Lung (tissue), 12 donors: ENCODE data around the gene LCLAT1. TPM values are rescaled to one million over a fixed set of nuclear protein-coding genes. Genes with fewer than 3 reads are reported as not detected.

Source experiments
- ATAC-seq: fragments of 200-7000 bp; cut with Tn5 transposase; one replicate; pipeline ENCODE4 v1.9.1; 2020; ENCODE audit warnings: moderate number of reproducible peaks; ENCODE audit not compliant: insufficient read depth, low FRiP score
- DNase-seq, 3 donors: peaks; one replicate each; pipeline ENCODE4 v3.0.0-alpha.2; 2013 to 2017
- H3K27ac ChIP-seq, 2 donors: one replicate each; pipeline ENCODE4 v1.5.1; 2013; ENCODE audit warnings: mild to moderate bottlenecking in 2 of 2, moderate library complexity in 2 of 2, control low read depth in 1 of 2, inconsistent platforms in 1 of 2, low read depth in 1 of 2, low read length in 1 of 2
- H3K27me3 ChIP-seq, 3 donors: one replicate each; pipeline ENCODE4 v1.5.1; 2013; ENCODE audit warnings: low read length in 2 of 3; ENCODE audit not compliant: control insufficient read depth in 3 of 3, insufficient read depth in 3 of 3
- H3K36me3 ChIP-seq, 4 donors: one replicate each; pipeline ENCODE4 v1.5.1; 2013; ENCODE audit warnings: low read length in 4 of 4, mild to moderate bottlenecking in 1 of 4, moderate library complexity in 1 of 4; ENCODE audit not compliant: control insufficient read depth in 4 of 4, insufficient read depth in 4 of 4
- H3K4me1 ChIP-seq, 5 donors: one replicate each; pipeline ENCODE4 v1.5.1; 2013; ENCODE audit warnings: low read length in 5 of 5, mild to moderate bottlenecking in 2 of 5, moderate library complexity in 1 of 5; ENCODE audit not compliant: control insufficient read depth in 5 of 5, insufficient read depth in 5 of 5
- H3K4me3 ChIP-seq: one replicate; pipeline ENCODE4 v1.5.1; 2013; ENCODE audit warnings: mild to moderate bottlenecking, control low read depth, moderate library complexity
- H3K9ac ChIP-seq, 2 donors: one replicate each; pipeline ENCODE4 v1.5.1; 2013; ENCODE audit warnings: low read length in 2 of 2, control low read depth in 1 of 2; ENCODE audit not compliant: insufficient read depth in 1 of 2
- H3K9me3 ChIP-seq, 4 donors: one replicate each; pipeline ENCODE4 v1.5.1; 2013; ENCODE audit warnings: low read length in 3 of 4, mild to moderate bottlenecking in 1 of 4, moderate library complexity in 1 of 4; ENCODE audit not compliant: control insufficient read depth in 4 of 4, insufficient read depth in 3 of 4
- CTCF ChIP-seq: IDR thresholded peaks from 2 replicates; pipeline ENCODE4 v1.5.1; 2012; ENCODE audit warnings: mild to moderate bottlenecking; ENCODE audit errors: control extremely low read depth, extremely low read depth
- WGBS, 2 donors: extraction: QIAGEN DNeasy Blood & Tissue Kit; methylation state at CpG; one replicate each; pipeline ENCODE4 v1.1.7; 2013; 5-methylcytosine and 5-hydroxymethylcytosine counted together
- polyA plus RNA-seq, 2 donors: library from polyadenylated mRNA; stranded (reverse); fragments of 200-250 nt; gene quantifications; one replicate each; pipeline ENCODE4 v1.2.1, GENCODE V29; 2013
- total RNA-seq, 2 donors: library from RNA; depleted of rRNA in 1 of 2; stranded (reverse); fragments of >200 nt in 1 of 2; gene quantifications; one replicate each; pipeline ENCODE4 v1.2.1, GENCODE V29; 2014 to 2021
- donor health status: control.
- donor health status: control.
- donor health status: Bipolar disorder and iron deficiency.
- donor health status: healthy.
- donor health status: DM: yes; HTN: yes; CAD: no.

Gene LCLAT1
- total and polyA plus RNA-seq, 4 donors: 2.4 to 24.2 (median 10.8) TPM

- Histone ChIP-seq H3K9ac (no peak overlapping the region), H3K27me3 (peaks cover 0 to 3% (median 0%) of the 10 kb centered on the region in 3 donors), H3K4me1 (peaks cover 0 to 6% (median 1%) of the 10 kb centered on the region in 5 donors), H3K27ac (no peak overlapping the region), H3K4me3 (no peak overlapping the region), H3K36me3 (no peaks in the 10 kb centered on the region), H3K9me3 (no peaks in the 10 kb centered on the region)
- ATAC-seq: no peak
- no peak for DNase-seq
- 79 to 86% methylated on average over 8 of the region's 8 CpGs for WGBS, 2 donors
- no peak for TF ChIP-seq CTCF
These were observed 19.3 kb upstream of the LCLAT1 start for GRCh38 chr2:30427606-30428347.

- H3K36me3 ChIP-seq: no peaks in the 10 kb centered on the region
- DNase-seq (no peak), ATAC-seq (no peak)
- no peak overlapping the region for H3K4me3 ChIP-seq
- H3K9me3 ChIP-seq: no peaks in the 10 kb centered on the region
- TF ChIP-seq CTCF: no peak
- H3K4me1 ChIP-seq: peaks cover 0 to 6% (median 1%) of the 10 kb centered on the region in 5 donors
- 80 to 82% methylated on average over 2 of the region's 2 CpGs for WGBS, 2 donors
- peaks cover 0 to 3% (median 0%) of the 10 kb centered on the region in 3 donors for H3K27me3 ChIP-seq
- H3K9ac ChIP-seq: no peak overlapping the region
- no peak overlapping the region for H3K27ac ChIP-seq
These were observed 18.7 kb upstream of the LCLAT1 start for GRCh38 chr2:30428348-30428662.

GRCh38 chr2:30428827-30429461 lies 18.1 kb upstream of the LCLAT1 start:
- no peaks in the 10 kb centered on the region for H3K36me3 ChIP-seq
- TF ChIP-seq CTCF: no peak
- no peak overlapping the region for H3K4me3 ChIP-seq
- H3K9me3 ChIP-seq: no peaks in the 10 kb centered on the region
- peaks cover 0 to 6% (median 1%) of the 10 kb centered on the region in 5 donors for H3K4me1 ChIP-seq
- H3K9ac ChIP-seq: no peak overlapping the region
- no peak overlapping the region for H3K27ac ChIP-seq
- H3K27me3 ChIP-seq: peaks cover 0 to 3% (median 0%) of the 10 kb centered on the region in 3 donors
- ATAC-seq (no peak), DNase-seq (no peak)
- 80 to 86% methylated on average over 3 of the region's 3 CpGs for WGBS, 2 donors
